GM19468 (cell line): Measurements from ENCODE around the gene ANP32A.

Source experiments
- ATAC-seq: cut with Tn5 transposase; IDR thresholded peaks from one replicate; pipeline ENCODE4 v1.9.1; 2021; ENCODE audit warnings: mild to moderate bottlenecking, moderate library complexity, moderate number of reproducible peaks; ENCODE audit not compliant: unreplicated experiment; ENCODE audit errors: extremely low read depth

The ANP32A gene

GRCh38 chr15:68821190-68821840 lies 620 bp upstream of the ANP32A start:
- no peak for ATAC-seq

- no peak for ATAC-seq
Measured at GRCh38 chr15:68819495-68820294, 1.0 kb downstream of the ANP32A start.

- no peak for ATAC-seq
Measured at GRCh38 chr15:68818769-68819494, 1.8 kb downstream of the ANP32A start.

- no peak for ATAC-seq
Measured at GRCh38 chr15:68818066-68818768, 2.5 kb downstream of the ANP32A start.

- ATAC-seq = peak; percentile 27
Measured at GRCh38 chr15:68817304-68818065, 3.2 kb downstream of the ANP32A start.

GRCh38 chr15:68816795-68817303 lies 3.8 kb downstream of the ANP32A start:
- ATAC-seq = no peak

- no peak for ATAC-seq
Measured at GRCh38 chr15:68816158-68816557, 4.5 kb downstream of the ANP32A start.

GRCh38 chr15:68815598-68815997 lies 5.1 kb downstream of the ANP32A start:
- no peak for ATAC-seq

- ATAC-seq = no peak
Measured at GRCh38 chr15:68814596-68814995, 6.1 kb downstream of the ANP32A start.

GRCh38 chr15:68812597-68813431 lies 7.9 kb downstream of the ANP32A start:
- no peak for ATAC-seq

- no peak for ATAC-seq
Measured at GRCh38 chr15:68812069-68812468, 8.6 kb downstream of the ANP32A start.

GRCh38 chr15:68809517-68809916 lies 11.2 kb downstream of the ANP32A start:
- ATAC-seq = no peak

GRCh38 chr15:68808770-68809169 lies 11.9 kb downstream of the ANP32A start:
- ATAC-seq = no peak

GRCh38 chr15:68808091-68808490 lies 12.6 kb downstream of the ANP32A start:
- no peak for ATAC-seq

GRCh38 chr15:68807249-68807648 lies 13.4 kb downstream of the ANP32A start:
- ATAC-seq = no peak

- no peak for ATAC-seq
Measured at GRCh38 chr15:68806220-68807060, 14.3 kb downstream of the ANP32A start.

- ATAC-seq = no peak
Measured at GRCh38 chr15:68802373-68802772, 18.3 kb downstream of the ANP32A start.
